SK-N-SH (cell line): Measurements from ENCODE around the gene EIF4G1.

Source experiments
- CTCF ChIP-seq: fragments of 200-600 bp; sonication (generic); IDR thresholded peaks from 2 replicates; pipeline ENCODE4 v1.6.1; 2017; ENCODE audit warnings: antibody characterized with exemption, mild to moderate bottlenecking, moderate library complexity
- EZH2phosphoT487 ChIP-seq: fragments of 200-600 bp; sonication (generic); IDR thresholded peaks from 2 replicates; pipeline ENCODE4 v1.6.1; 2017; ENCODE audit warnings: low read depth, mixed run types, mild to moderate bottlenecking, antibody characterized with exemption, moderate library complexity, borderline replicate concordance
- MAX ChIP-seq: IDR thresholded peaks from 2 replicates; pipeline ENCODE4 v1.4.0; 2012; ENCODE audit warnings: low read depth
- NRF1 ChIP-seq: IDR thresholded peaks from 2 replicates; pipeline ENCODE4 v1.6.1; 2012; ENCODE audit warnings: low read depth, mild to moderate bottlenecking, low read length
- SIN3A ChIP-seq: IDR thresholded peaks from 2 replicates; pipeline ENCODE4 v1.6.1; 2012; ENCODE audit warnings: low read depth, mild to moderate bottlenecking, low read length, moderate library complexity, borderline replicate concordance
- TAF1 ChIP-seq: IDR thresholded peaks from 2 replicates; pipeline ENCODE4 v1.6.1; 2012; ENCODE audit warnings: low read depth, mild to moderate bottlenecking, low read length, moderate library complexity, borderline replicate concordance

- TF ChIP-seq NRF1 = no peak
- no peak for TF ChIP-seq TAF1
- no peak for TF ChIP-seq SIN3A
- TF ChIP-seq EZH2phosphoT487 = no peak
- TF ChIP-seq MAX = no peak
- TF ChIP-seq CTCF = no peak
Measured at GRCh38 chr3:184306341-184306972, 7.9 kb upstream of the EIF4G1 start.
